Heart right ventricle (tissue), 16 donors: ENCODE results near the gene ME3. TPM values are rescaled to one million over a fixed set of nuclear protein-coding genes. Genes with fewer than 3 reads are reported as not detected.

Source experiments
- ATAC-seq, 8 donors: fragments of 200-7000 bp; cut with Tn5 transposase; one replicate each; pipeline ENCODE4 v1.9.1; 2020; ENCODE audit warnings: mild to moderate bottlenecking in 8 of 8, moderate library complexity in 8 of 8, moderate number of reproducible peaks in 1 of 8
- DNase-seq, 2 donors: peaks; one replicate each; pipeline ENCODE4 v3.0.0-alpha.2; 2020
- H3K27ac ChIP-seq, 10 donors: fragments of 200-600 bp; sonication (generic) in 2 of 10; one replicate each; pipeline versions ENCODE4 v1.5.0 to v1.8.0; 2020 to 2022; ENCODE audit warnings: mild to moderate bottlenecking in 3 of 10
- H3K27me3 ChIP-seq, 7 donors: fragments of 200-600 bp; one replicate each; pipeline ENCODE4 v1.8.0; 2021 to 2022; ENCODE audit warnings: mild to moderate bottlenecking in 2 of 7
- H3K36me3 ChIP-seq, 9 donors: fragments of 200-600 bp; sonication (generic) in 1 of 9; one replicate each; pipeline versions ENCODE4 v1.5.0 to v1.8.0; 2020 to 2022; ENCODE audit warnings: mild to moderate bottlenecking in 2 of 9
- H3K4me1 ChIP-seq, 9 donors: fragments of 200-600 bp; sonication (generic) in 1 of 9; one replicate each; pipeline versions ENCODE4 v1.5.0 to v1.8.0; 2020 to 2022; ENCODE audit warnings: mild to moderate bottlenecking in 4 of 9
- H3K4me3 ChIP-seq, 10 donors: fragments of 200-600 bp; sonication (generic) in 2 of 10; one replicate each; pipeline versions ENCODE4 v1.5.0 to v1.8.0; 2020 to 2022; ENCODE audit warnings: mild to moderate bottlenecking in 7 of 10, moderate library complexity in 2 of 10
- H3K9me3 ChIP-seq, 11 donors: fragments of 200-600 bp in 10 of 11; sonication (generic) in 2 of 11; one replicate each; pipeline versions ENCODE4 v1.5.0 to v1.8.0; 2013 to 2022; ENCODE audit warnings: mild to moderate bottlenecking in 2 of 11, control low read depth in 1 of 11, moderate library complexity in 1 of 11
- CTCF ChIP-seq, 9 donors: fragments of 200-600 bp; sonication (generic) in 2 of 9; IDR thresholded peaks; one replicate each; pipeline versions ENCODE4 v1.5.0 to v1.8.0; 2021 to 2022; ENCODE audit warnings: antibody characterized with exemption in 9 of 9, mild to moderate bottlenecking in 5 of 9, moderate library complexity in 1 of 9
- WGBS, 2 donors: extraction: QIAGEN DNeasy Blood & Tissue Kit; methylation state at CpG; one replicate each; pipeline ENCODE4 v1.1.7; 2013; ENCODE audit warnings: inconsistent platforms in 1 of 2; 5-methylcytosine and 5-hydroxymethylcytosine counted together
- intact Hi-C, 10 donors: fragments of 100-400 bp; cut with DNase I; formaldehyde crosslinking; loops; one replicate each; pipeline versions ENCODE4 v1.11.1 to v1.14.2; 2022
- polyA plus RNA-seq, 2 donors: library from polyadenylated mRNA; stranded (reverse); fragments of 200-250 nt; gene quantifications; one replicate each; pipeline ENCODE4 v1.2.3, GENCODE V29; 2013
- total RNA-seq, 10 donors: library from RNA; stranded (reverse); fragmentation: NEBNext Ultra II Directional in 3 of 10; extraction: Animal tissue kit (Norgen Biotek cat#: 25700) in 3 of 10; gene quantifications; one replicate each; pipeline versions ENCODE4 v1.2.1 to v1.2.4, GENCODE V29; 2021 to 2023
- donor health status: Arrhythmogenic right ventricular cardiomyopathy.
- donor health status: ischemic (EF 13 %, LVEDD 7.1; RV severe dilation, severe dysfunction).
- donor health status: healthy with polysubstance abuse.
- donor health status: DM: no; HTN: yes; CAD: no.
- donor health status: DM: no; HTN: no; CAD: no.
- donor health status: ischemic (EF 25% LVEDD 6.9; RV normal size, moderate dysfunction).
- donor health status: ischemic (EF 25% LVEDD 5.7; RV mildly dilated, moderate dysfunction).
- donor health status: healthy.
- donor health status: DM: yes; HTN: yes; CAD: no.
- donor health status: Ischemic cardiomyopathy.
- donor health status: ischemic (EF 35%, LVEDD 5.7; RV mildly dilated, moderate dysfunction).
- donor health status: nonischemic (EF 11% LVEDD 7.7; RV severe dilation, severe dysfunction).
- donor health status: DM: yes; HTN: yes; CAD: no.
- donor health status: PGD.
- donor health status: ischemic (EF 29% LVEDD 5.4; RV normal size, mild dysfunction).
- donor health status: nonischemic (EF 23%, LVEDD 6.1; RV moderate dilation, normal function).

The ME3 gene
- total and polyA plus RNA-seq, 12 donors: 17.2 to 46.8 (median 33.7) TPM

DNA sequence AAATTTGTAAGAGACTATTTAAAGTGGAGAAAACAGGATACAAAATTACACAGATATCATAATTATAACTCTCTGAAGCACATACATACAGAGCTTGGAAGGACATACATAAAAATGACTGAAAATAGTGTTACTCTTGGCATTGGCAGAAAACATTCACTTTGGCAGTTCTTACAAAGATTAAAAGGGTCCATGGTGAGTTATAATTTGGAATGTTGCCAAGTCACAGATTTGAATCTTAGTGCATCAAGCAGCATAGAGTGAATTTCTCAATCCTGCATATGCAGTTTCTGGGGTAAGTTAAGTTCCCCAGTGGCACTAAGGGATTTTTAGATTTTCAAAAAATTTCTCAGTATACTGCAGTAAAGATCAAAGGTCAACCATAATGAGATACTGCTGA is 181.8 kb downstream of the ME3 start:
- no peak for TF ChIP-seq CTCF (IDR thresholded peaks at IDR 0.05)
- Histone ChIP-seq H3K9me3 (no peaks in the 10 kb centered on the region), H3K27me3 (no peaks in the 10 kb centered on the region), H3K36me3 (peaks cover 0 to 6% (median 0%) of the 10 kb centered on the region in 9 donors), H3K4me1 (peaks cover 0 to 26% (median 8%) of the 10 kb centered on the region in 9 donors), H3K4me3 (no peak overlapping the region), H3K27ac (no peak overlapping the region)
- ATAC-seq (no peak), DNase-seq (no peak)
- intact Hi-C loops: no loop called here

DNA sequence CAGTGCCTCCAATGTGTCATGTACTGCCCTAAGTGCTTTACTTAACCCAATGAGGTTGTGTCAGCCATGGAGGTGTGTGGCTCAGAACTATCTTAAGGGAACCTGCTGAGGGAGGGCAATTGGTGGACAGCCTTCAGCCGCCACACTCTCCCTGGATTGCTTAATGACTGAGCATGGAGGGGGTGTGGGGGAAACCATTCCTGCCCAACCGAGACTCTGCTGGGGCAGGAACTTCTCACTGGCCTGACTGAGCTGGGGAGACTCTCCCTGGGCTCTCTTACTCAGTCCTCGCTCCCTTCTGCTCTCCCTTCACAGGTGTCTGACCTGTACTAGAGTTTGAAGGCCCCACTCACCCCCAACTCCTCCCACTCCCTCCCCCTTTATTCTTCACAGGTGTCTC is 183.0 kb downstream of the ME3 start:
- intact Hi-C loops: no loop called here
- TF ChIP-seq CTCF (IDR thresholded peaks at IDR 0.05): no peak
- Histone ChIP-seq H3K4me1 (peaks cover 4 to 37% (median 14%) of the 10 kb centered on the region in 9 donors), H3K27me3 (no peaks in the 10 kb centered on the region), H3K27ac (no peak overlapping the region), H3K4me3 (no peak overlapping the region), H3K36me3 (peaks cover 0 to 5% (median 0%) of the 10 kb centered on the region in 9 donors), H3K9me3 (no peaks in the 10 kb centered on the region)
- no peak for ATAC-seq
- 100% methylated on average over 3 of the region's 3 CpGs for WGBS, 2 donors
- no peak for DNase-seq

DNA sequence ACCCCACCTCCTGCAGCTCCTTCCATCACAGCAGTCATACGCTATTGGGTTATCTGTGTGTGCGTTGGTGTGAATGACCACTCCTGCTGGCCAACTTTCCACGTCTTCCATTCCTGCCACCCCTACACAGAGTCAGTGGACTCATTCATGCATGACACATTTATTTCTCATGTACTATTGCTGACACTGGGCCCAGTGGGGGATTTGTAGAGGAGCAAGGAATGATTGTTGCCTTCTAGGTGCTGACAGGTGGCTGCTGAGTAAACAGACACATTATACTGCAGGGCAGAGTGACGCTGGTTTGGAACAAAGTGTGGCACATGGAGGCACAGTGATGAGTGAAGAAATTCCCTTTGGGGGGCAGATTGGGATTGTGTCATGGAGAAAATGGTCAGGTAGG is 183.9 kb downstream of the ME3 start:
- Histone ChIP-seq H3K4me1 (peaks cover 4 to 45% (median 17%) of the 10 kb centered on the region in 9 donors), H3K9me3 (no peaks in the 10 kb centered on the region), H3K27me3 (no peaks in the 10 kb centered on the region), H3K27ac (no peak overlapping the region), H3K4me3 (no peak overlapping the region), H3K36me3 (peaks cover 0 to 5% (median 0%) of the 10 kb centered on the region in 9 donors)
- DNase-seq: no peak
- intact Hi-C loops: no loop called here
- no peak for TF ChIP-seq CTCF (IDR thresholded peaks at IDR 0.05)
- ATAC-seq: no peak
- 86 to 93% methylated on average over 4 of the region's 4 CpGs for WGBS, 2 donors

- H3K9me3 ChIP-seq: no peaks in the 10 kb centered on the region
- no peak for TF ChIP-seq CTCF (IDR thresholded peaks at IDR 0.05)
- DNase-seq: no peak
- ATAC-seq: no peak
- no peak overlapping the region for H3K4me3 ChIP-seq
- H3K36me3 ChIP-seq: peaks cover 0 to 5% (median 0%) of the 10 kb centered on the region in 9 donors
- 87 to 89% methylated on average over 7 of the region's 7 CpGs for WGBS, 2 donors
- intact Hi-C loops: no loop called here
- no peak overlapping the region for H3K27ac ChIP-seq
- H3K27me3 ChIP-seq: no peaks in the 10 kb centered on the region
- H3K4me1 ChIP-seq: peaks cover under 1 to 45% (median 23%) of the 10 kb centered on the region in 9 donors
Observed at GRCh38 chr11:86487671-86488070, 184.7 kb downstream of the ME3 start.
